Activated CD4-positive, alpha-beta memory T cell treated with anti-CD3 and anti-CD28 coated beads for 36 hours (primary cell): ENCODE data around the gene C22orf42. TPM values are rescaled to one million over a fixed set of nuclear protein-coding genes. Genes with fewer than 3 reads are reported as not detected.

Experiments
- CTCF ChIA-PET: fragments of 350-600 bp; sonication (Branson Sonifier 250); formaldehyde crosslinking; loops from one replicate; lab custom pipeline; 2021; ENCODE audit warnings: antibody characterized with exemption, inconsistent platforms; lab: Charles Lee
- POLR2A ChIA-PET: fragments of 350-600 bp; sonication (Branson Sonifier 250); formaldehyde crosslinking; loops from one replicate; lab custom pipeline; 2021; ENCODE audit warnings: antibody characterized with exemption; lab: Charles Lee
- DNase-seq: peaks from one replicate; pipeline ENCODE4 v3.0.0-alpha.2; 2020
- H3K27ac Mint-ChIP-seq: one replicate; pipeline ENCODE4 v1.8.0; 2021; ENCODE audit warnings: mixed read lengths
- H3K27me3 Mint-ChIP-seq: one replicate; pipeline ENCODE4 v1.8.0; 2021; ENCODE audit warnings: mixed read lengths
- H3K36me3 Mint-ChIP-seq: one replicate; pipeline ENCODE4 v1.8.0; 2021; ENCODE audit warnings: mixed read lengths
- H3K4me1 Mint-ChIP-seq: one replicate; pipeline ENCODE4 v1.8.0; 2021; ENCODE audit warnings: low read depth, mixed read lengths
- H3K4me3 Mint-ChIP-seq: one replicate; pipeline ENCODE4 v1.8.0; 2021; ENCODE audit warnings: mild to moderate bottlenecking, mixed read lengths
- H3K9me3 Mint-ChIP-seq: one replicate; pipeline ENCODE4 v1.8.0; 2021; ENCODE audit warnings: mixed read lengths
- intact Hi-C: fragments of 100-400 bp; cut with micrococcal nuclease; formaldehyde crosslinking; loops from one replicate; pipeline ENCODE4 v1.15.1; 2023
- total RNA-seq, 2 experiments: library from RNA; stranded (reverse); gene quantifications; one replicate each; pipeline ENCODE4 v1.2.3, GENCODE V29; 2021

Gene C22orf42, protein sequence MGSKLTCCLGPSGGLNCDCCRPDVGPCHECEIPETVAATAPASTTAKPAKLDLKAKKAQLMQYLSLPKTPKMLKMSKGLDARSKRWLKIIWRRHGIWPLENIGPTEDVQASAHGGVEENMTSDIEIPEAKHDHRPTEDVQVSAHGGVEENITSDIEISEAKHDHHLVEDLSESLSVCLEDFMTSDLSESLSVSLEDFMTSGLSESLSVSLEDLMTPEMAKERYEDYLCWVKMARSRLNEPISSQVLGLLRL
- total RNA-seq: not detected

DNA sequence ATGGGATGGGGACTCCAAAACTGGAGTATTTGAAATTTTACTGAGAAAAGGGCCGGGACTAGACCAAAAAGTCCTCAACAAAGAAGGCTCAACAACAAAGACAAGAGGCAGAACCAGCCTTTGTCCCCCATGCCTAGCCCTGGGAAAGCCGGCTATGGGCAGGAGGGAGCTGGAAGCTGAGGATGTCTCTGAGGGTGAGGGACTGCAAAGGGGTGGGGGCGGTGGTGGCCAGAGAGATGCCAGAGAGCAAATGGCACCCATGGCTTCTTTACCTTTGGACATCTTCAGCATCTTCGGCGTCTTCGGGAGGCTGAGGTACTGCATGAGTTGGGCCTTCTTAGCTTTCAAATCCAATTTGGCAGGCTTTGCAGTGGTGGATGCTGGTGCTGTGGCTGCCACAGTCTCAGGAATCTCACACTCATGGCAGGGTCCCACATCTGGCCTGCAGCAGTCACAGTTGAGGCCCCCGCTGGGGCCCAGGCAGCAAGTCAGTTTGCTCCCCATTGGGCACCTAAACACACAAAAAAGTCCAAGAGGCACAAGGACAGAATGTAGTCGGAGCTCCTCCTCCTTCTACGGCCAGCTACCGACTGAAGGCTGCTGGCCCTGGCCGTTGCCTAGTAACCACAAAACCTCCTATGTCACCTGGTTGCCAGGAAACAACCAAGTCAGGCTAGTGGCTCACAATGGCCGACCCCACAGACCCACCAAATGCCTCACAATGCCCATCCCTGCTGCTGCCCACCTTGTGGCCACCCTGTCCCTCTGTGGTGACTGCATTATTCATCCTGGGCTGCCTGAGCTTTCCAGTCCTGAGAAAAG, at the start of gene C22orf42:
C22orf42 (minus strand) TSS at position 592 of the 822 bp plus-strand sequence; CDS start at position 504, 88 bp downstream.
- no peaks in the 10 kb centered on the region for H3K9me3 Mint-ChIP-seq
- H3K27ac Mint-ChIP-seq: no peak within 1 kb of the TSS
- no peaks in the 10 kb centered on the region for H3K36me3 Mint-ChIP-seq
- POLR2A ChIA-PET: interaction anchor here (0.6 kb wide), 1 partner anchor 136 kb away, joined by 3 read pairs; no protein-coding TSS in a partner anchor
- no peak for DNase-seq
- no peak within 1 kb of the TSS for H3K4me3 Mint-ChIP-seq
- intact Hi-C loops: no loop called here
- CTCF ChIA-PET: no interaction called here
- H3K4me1 Mint-ChIP-seq: peaks cover 6% of the 10 kb centered on the region
- no peaks in the 10 kb centered on the region for H3K27me3 Mint-ChIP-seq

DNA sequence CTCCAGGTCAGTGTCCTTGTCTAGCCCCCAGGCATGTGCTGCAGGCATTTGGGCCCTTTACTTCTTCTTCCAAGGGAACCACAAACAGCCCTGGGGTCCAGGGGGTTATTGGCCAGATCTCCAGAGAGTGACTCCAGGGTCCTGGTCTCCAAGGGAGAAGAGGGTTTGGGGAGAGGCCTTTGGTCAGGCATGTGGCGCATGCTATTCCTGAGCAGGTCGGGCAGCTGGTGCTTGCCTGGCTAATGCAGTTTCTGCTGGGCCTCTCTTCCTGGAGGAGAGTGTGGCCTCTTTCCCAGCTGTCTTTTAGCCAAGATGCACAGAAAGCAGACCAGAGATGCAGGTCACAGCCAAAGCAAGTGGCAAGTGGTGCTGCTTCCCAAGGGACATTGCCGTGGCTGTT, 49.6 kb upstream of the C22orf42 start:
- Mint-ChIP-seq H3K27ac (no peak overlapping the region), H3K27me3 (peaks cover 3% of the 10 kb centered on the region), H3K4me3 (no peak overlapping the region), H3K4me1 (peaks cover 23% of the 10 kb centered on the region), H3K9me3 (no peaks in the 10 kb centered on the region), H3K36me3 (no peaks in the 10 kb centered on the region)
- ChIA-PET CTCF (no interaction called here), POLR2A (no interaction called here)
- intact Hi-C loops: no loop called here
- DNase-seq: no peak

DNA sequence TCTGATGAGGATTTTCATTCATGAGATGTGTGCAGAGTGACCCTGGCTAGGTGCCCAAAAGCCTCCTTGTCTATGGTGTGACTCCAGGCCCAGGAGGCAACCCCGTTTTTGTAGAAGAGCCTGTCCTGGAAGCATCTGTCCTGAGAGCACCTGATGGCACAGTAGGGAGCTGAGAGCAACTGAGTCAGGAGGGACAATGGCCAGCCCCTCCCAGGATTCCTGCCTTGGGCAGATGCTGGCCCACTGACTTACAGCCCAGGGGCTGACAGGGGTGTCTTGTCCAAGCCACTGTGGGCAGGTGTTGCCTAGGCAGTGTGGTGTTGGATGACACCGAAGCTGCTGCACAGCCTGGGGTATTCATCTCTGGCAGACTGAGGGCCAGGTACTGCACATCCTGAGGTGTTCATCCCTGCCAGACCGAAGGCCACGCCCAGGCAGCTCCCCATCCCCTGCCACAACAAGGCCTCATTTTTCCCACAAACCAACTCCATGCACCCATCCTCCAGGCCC, 48.9 kb upstream of the C22orf42 start:
- peaks cover 6% of the 10 kb centered on the region for H3K27me3 Mint-ChIP-seq
- H3K36me3 Mint-ChIP-seq: no peaks in the 10 kb centered on the region
- H3K4me3 Mint-ChIP-seq: no peak overlapping the region
- peaks cover 29% of the 10 kb centered on the region for H3K4me1 Mint-ChIP-seq
- CTCF ChIA-PET: interaction anchor here (1.1 kb wide), 1 partner anchor 16 kb away, joined by 3 read pairs; no protein-coding TSS in a partner anchor
- POLR2A ChIA-PET: no interaction called here
- DNase-seq: no peak
- no peaks in the 10 kb centered on the region for H3K9me3 Mint-ChIP-seq
- H3K27ac Mint-ChIP-seq: no peak overlapping the region
- intact Hi-C loops: loop anchor here (2.0 kb wide), 3 partner anchors 65 to 265 kb away; no protein-coding TSS in a partner anchor

DNA sequence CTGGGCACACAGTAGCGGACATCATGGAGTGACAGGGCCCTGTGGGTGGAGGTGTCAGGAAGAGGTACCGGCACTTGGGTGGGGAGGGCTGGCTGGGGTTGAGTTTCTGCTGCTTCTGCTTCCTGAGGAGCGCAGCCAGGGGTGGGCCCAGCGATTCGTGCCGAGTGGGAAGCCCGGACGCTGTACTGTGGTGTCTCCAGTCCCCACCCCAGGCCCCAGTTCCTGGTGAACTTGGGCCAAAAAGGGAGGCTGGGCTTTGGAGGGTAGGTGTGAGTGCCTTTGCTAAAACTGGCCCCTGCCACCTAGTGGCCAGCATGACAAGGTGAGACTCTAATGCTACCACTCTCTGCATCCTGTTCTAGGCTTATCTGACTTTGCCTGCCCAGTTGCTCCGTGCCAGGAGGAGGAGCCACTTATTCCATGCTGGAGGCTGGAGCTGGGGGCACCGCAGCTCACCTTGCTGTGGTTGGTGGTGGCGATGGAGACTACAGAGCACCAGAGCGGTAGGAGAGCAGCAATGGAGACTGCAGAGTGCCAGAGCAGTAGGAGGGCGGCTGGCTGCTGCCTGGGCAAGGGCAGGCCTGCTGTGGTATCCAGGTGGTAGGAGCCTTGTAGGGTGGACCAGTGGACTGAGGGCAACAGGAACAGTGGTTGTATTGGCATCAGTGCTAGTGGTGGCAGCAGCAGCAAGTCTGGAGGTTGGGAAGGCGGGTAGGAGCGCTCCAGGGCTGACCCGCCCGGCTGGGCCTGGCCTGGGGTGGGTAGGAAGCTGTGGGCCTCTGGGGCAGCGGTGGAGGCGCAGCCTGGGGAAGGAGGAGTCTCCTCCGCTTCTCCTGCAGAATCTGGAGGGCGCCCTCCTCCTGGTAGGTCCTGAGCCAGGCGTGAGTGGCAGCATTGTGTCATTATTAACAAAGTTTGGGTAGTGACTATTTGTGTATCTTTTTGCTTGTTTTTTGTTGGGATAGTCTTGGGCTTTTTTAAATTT, 48.0 kb upstream of the C22orf42 start:
- peaks cover 37% of the 10 kb centered on the region for H3K4me1 Mint-ChIP-seq
- intact Hi-C loops: loop anchor here (2.0 kb wide), 3 partner anchors 64 to 266 kb away; no protein-coding TSS in a partner anchor
- no peaks in the 10 kb centered on the region for H3K36me3 Mint-ChIP-seq
- no peak overlapping the region for H3K27ac Mint-ChIP-seq
- DNase-seq: peak; percentile 61
- no peak overlapping the region for H3K4me3 Mint-ChIP-seq
- ChIA-PET POLR2A (no interaction called here), CTCF (interaction anchor here (0.6 to 1.1 kb wide), 3 partner anchors 17 to 182 kb away, joined by 3 read pairs; no protein-coding TSS in a partner anchor)
- H3K27me3 Mint-ChIP-seq: peaks cover 6% of the 10 kb centered on the region
- H3K9me3 Mint-ChIP-seq: no peaks in the 10 kb centered on the region

DNA sequence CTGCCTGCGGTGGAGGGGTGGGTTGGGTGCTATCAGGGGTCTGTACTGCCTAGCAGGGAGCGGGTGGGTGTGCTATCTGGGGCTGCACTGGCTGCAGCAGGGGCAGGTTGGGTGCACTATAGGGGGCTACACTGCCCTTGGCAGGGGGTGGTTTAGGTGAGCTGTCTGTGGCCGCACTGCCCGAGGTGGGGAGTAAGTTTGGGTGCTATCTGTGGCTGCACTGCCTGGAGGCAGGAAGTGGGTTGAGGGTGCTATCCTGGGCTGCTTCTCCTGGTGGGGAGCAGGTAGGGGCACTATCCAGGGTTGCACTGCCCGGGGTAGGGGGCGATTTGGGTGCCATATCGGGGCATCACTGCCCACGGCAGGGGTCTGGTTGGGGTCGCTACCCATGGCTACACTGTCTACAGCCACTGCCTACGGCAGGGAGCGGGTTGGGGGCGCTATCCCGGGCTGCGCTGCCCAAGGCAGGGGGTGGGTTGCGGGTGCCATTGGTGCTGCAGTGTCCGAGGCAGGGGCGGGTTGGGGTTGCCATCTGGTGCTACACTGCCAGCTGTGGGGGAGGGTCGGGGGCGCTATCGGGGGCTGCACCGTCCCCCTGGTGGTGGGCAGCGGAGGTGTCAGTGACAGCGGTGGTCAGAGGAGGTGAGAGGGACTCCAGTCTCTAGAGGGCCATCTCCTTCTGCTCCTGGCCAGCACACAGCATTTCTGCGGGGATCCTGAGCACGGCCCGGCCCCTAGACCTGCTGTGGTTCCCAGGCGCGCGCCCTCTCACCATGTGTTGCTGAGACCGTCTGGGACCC, 47.1 kb upstream of the C22orf42 start:
- POLR2A ChIA-PET: no interaction called here
- no peak for DNase-seq
- intact Hi-C loops: loop anchor here (2.0 kb wide), 3 partner anchors 63 to 267 kb away; no protein-coding TSS in a partner anchor
- Mint-ChIP-seq H3K27ac (no peak overlapping the region), H3K9me3 (no peaks in the 10 kb centered on the region), H3K4me3 (no peak overlapping the region), H3K27me3 (peaks cover 6% of the 10 kb centered on the region), H3K36me3 (no peaks in the 10 kb centered on the region), H3K4me1 (peaks cover 42% of the 10 kb centered on the region)
- CTCF ChIA-PET: no interaction called here

DNA sequence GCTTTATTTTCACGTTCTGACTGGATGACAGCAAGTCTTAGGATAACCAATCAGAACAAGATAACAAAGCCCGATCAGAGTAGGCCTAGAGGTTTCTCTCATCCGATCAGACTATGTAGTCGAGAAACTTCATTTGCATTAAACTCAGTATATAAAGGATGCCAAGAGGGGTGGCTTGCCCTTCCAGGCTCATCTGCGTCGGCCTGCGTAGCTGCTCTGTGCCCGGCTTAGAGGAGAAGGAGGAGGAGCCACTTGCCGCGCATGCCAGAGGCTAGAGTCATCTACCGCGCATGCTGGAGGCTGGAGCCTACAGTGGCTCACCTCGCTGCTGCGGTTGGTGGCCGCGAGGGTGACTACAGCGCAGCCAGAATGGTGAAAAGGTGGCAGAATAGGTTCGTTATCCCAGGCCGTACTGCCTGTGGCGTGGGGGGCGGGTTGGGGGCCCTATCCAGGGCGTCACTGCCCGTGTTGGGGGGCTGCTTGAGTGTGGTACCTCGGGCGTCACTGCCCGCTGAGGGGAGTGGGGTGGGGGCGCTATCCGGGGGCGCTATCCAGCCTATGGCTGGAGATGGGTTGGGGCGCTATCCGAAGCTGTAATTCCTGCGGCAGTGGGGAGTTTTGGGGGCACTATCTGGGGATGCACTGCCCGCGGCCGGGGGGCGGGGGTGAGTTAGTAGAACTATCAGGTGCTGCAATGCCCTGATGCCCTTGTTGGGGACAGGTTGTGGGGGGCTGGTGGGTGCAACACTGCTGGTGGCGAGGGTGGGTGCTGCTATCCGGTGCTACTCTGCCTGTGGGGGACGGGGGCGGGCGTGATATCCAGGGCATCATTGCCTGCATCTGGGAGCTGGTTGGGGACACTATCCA, 46.0 kb upstream of the C22orf42 start, which contains the start of gene RFPL2:
RFPL2 (minus strand) TSS at position 218 of the 867 bp plus-strand sequence. CDS start 2,622 bp downstream, outside the sequence.
- POLR2A ChIA-PET: no interaction called here
- H3K9me3 Mint-ChIP-seq: no peaks in the 10 kb centered on the region
- H3K4me3 Mint-ChIP-seq: peak within 1 kb of the TSS; percentile 70
- H3K27me3 Mint-ChIP-seq: peaks cover 6% of the 10 kb centered on the region
- DNase-seq: peak; percentile 62
- peaks cover 48% of the 10 kb centered on the region for H3K4me1 Mint-ChIP-seq
- no peaks in the 10 kb centered on the region for H3K36me3 Mint-ChIP-seq
- CTCF ChIA-PET: no interaction called here
- H3K27ac Mint-ChIP-seq: peak within 1 kb of the TSS; percentile 51
- intact Hi-C loops: loop anchor here (5.0 kb wide), 2 partner anchors 38 to 62 kb away; no protein-coding TSS in a partner anchor

DNA sequence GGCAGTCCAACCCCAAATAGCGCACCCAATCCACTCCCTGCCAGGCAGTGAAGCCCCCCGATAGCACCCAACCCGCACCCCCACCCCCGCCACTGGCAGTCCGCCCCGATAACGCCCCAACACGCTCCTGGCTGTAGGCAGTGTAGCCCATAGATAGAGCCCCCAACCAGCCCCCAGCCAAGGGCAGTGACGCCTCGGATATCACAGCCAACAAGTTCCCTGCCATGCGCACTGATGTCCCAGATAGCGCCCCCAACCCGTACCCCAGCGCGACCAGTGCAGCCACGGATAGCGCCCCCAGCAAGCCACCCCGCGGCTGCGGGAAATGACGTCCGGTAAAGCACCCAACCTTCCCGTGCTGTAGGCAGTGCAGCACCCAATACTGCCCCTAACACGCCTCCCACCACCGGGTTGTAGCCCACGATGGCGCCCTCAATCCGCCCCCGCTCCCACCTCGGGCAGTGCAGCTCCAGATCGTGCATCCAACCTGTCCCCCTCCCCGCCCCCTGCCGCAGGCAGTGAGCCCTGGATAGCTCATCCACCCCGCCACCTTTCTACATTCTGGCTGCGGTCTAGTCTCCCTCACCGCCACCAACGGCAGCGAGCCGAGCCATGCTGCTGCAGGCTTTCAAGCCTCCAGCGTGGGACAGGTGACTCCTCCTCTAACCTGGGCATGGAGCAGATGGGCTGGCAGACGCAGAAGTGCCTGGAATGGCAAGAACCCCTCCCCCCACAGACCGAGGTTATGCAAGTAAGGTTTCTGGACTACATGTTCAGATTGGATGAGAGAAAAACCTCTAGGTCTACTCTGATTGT, 45.1 kb upstream of the C22orf42 start:
- H3K4me1 Mint-ChIP-seq: peaks cover 48% of the 10 kb centered on the region
- ChIA-PET POLR2A (no interaction called here), CTCF (no interaction called here)
- peak overlapping the region; percentile 70 for H3K4me3 Mint-ChIP-seq
- peak overlapping the region; percentile 51 for H3K27ac Mint-ChIP-seq
- intact Hi-C loops: loop anchor here (5.0 kb wide), 2 partner anchors 37 to 63 kb away; no protein-coding TSS in a partner anchor
- H3K27me3 Mint-ChIP-seq: peaks cover 6% of the 10 kb centered on the region
- peak; percentile 46 for DNase-seq
- no peaks in the 10 kb centered on the region for H3K36me3 Mint-ChIP-seq
- no peaks in the 10 kb centered on the region for H3K9me3 Mint-ChIP-seq

DNA sequence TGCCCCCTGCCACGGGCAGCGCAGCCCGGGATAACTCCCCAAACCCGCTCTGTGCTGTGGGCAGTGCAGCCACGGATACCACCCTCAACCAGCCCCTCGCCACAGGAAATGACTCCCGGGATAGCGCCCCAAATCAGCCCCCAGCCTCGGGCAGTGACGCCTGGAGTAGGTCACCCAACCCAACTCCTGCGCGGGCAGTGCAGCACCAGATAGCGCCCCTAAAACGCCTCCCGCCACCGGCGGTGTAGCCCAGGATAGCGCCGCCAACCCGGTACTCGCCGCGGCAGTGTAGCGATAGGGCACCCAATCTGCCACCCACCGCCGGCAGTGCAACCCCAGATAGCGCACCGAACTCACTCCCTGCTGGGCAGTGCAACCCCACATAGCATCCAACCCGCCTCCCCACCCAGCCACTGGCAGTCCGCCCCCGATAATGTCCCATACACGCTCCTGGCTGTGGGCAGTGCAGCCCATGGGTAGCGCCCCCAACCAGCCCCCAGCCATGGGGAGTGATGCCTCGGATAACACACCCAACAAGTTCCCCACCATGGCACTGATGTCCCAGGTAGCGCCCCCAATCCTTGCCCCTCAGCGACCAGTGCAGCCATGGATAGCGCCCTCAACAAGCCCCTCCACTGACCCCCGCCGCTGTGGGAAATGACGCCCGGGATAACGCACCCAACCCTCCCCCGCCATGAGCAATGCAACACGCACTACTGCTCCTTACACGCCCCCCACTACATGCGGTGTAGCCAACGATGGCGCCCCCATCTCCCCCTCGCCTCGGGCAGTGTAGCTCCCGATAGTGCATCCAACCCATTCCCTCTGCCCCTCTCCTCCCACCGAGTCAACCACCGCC, 44.3 kb upstream of the C22orf42 start:
- peaks cover 48% of the 10 kb centered on the region for H3K4me1 Mint-ChIP-seq

More for the DNA sequence above, 44.3 kb upstream of the C22orf42 start:
- DNase-seq: peak; percentile 29
- Mint-ChIP-seq H3K27me3 (peaks cover 6% of the 10 kb centered on the region), H3K9me3 (no peaks in the 10 kb centered on the region), H3K27ac (no peak overlapping the region), H3K4me3 (peak overlapping the region; percentile 70), H3K36me3 (no peaks in the 10 kb centered on the region)
- intact Hi-C loops: loop anchor here (5.0 kb wide), 2 partner anchors 36 to 64 kb away; no protein-coding TSS in a partner anchor
- ChIA-PET CTCF (no interaction called here), POLR2A (no interaction called here)
